Gastroesophageal sphincter (tissue), 4 donors: ENCODE results near the gene ZDHHC4. TPM values are rescaled to one million over a fixed set of nuclear protein-coding genes. Genes with fewer than 3 reads are reported as not detected.

Experiments used
- ATAC-seq: fragments of 150-250 bp; one replicate; pipeline ENCODE4 v1.9.1; 2016; ENCODE audit warnings: mild to moderate bottlenecking, moderate library complexity
- H3K27ac ChIP-seq, 4 donors: fragments of 200-600 bp; sonication (generic) in 3 of 4; 1 replicate in 3 of 4; 2 replicates in 1 of 4; pipeline ENCODE4 v1.5.1; 2016 to 2019
- H3K27me3 ChIP-seq: fragments of 200-600 bp; sonication (generic); one replicate; pipeline ENCODE4 v1.5.1; 2019
- H3K36me3 ChIP-seq, 2 donors: fragments of 200-600 bp; sonication (generic); one replicate each; pipeline ENCODE4 v1.5.1; 2019; ENCODE audit warnings: control low read depth in 1 of 2
- H3K4me1 ChIP-seq, 3 donors: fragments of 200-600 bp; sonication (generic); 1 replicate in 2 of 3; 2 replicates in 1 of 3; pipeline ENCODE4 v1.5.1; 2016 to 2019; ENCODE audit warnings: control low read depth in 2 of 3
- H3K4me3 ChIP-seq, 2 donors: fragments of 200-600 bp; sonication (generic); one replicate each; pipeline ENCODE4 v1.5.1; 2019; ENCODE audit warnings: mild to moderate bottlenecking in 1 of 2, moderate library complexity in 1 of 2
- H3K9me3 ChIP-seq, 3 donors: fragments of 200-600 bp; sonication (generic); one replicate each; pipeline ENCODE4 v1.5.1; 2017 to 2019; ENCODE audit warnings: control low read depth in 2 of 3
- CTCF ChIP-seq, 4 experiments: fragments of 200-600 bp in 2 of 4; fragments of 450-650 bp in 2 of 4; sonication (generic) in 1 of 4; IDR thresholded peaks; one replicate each; pipeline ENCODE4 v1.5.1; 2017 to 2019; ENCODE audit warnings: antibody characterized with exemption in 4 of 4, mild to moderate bottlenecking in 2 of 4, moderate library complexity in 2 of 4
- EP300 ChIP-seq: sonication (generic); formaldehyde crosslinking; IDR thresholded peaks from one replicate; pipeline ENCODE4 v1.6.1; 2017; ENCODE audit warnings: antibody characterized with exemption, mild to moderate bottlenecking
- POLR2A ChIP-seq, 2 donors: fragments of 450-650 bp; IDR thresholded peaks; one replicate each; pipeline ENCODE4 v1.6.1; 2017; ENCODE audit warnings: antibody characterized with exemption in 2 of 2, mild to moderate bottlenecking in 2 of 2, moderate library complexity in 1 of 2
- POLR2AphosphoS5 ChIP-seq: sonication (generic); formaldehyde crosslinking; IDR thresholded peaks from one replicate; pipeline ENCODE4 v1.6.1; 2017; ENCODE audit warnings: antibody characterized with exemption
- WGBS, 2 donors: methylation state at CpG; one replicate each; pipeline ENCODE4 v1.1.5; 2018; ENCODE audit warnings: low coverage in 1 of 2; 5-methylcytosine and 5-hydroxymethylcytosine counted together
- total RNA-seq, 4 donors: library from RNA; depleted of rRNA; stranded (reverse); fragments of >200 nt; gene quantifications; one replicate each; pipeline ENCODE4 v1.1.0, GENCODE V29; 2016

ZDHHC4 gene
- total RNA-seq, 4 donors from 2014 or later = 54.6 to 63.8 (median 58.8) TPM

- H3K4me3 ChIP-seq = peak overlapping the region; percentile 66 to 83
- TF ChIP-seq POLR2AphosphoS5 = no peak
- no peak for TF ChIP-seq EP300
- TF ChIP-seq POLR2A (IDR thresholded peaks at IDR 0.05) = no peak
- no peak for TF ChIP-seq CTCF (IDR thresholded peaks at IDR 0.05)
- peaks cover 0 to 23% (median 4%) of the 10 kb centered on the region in 3 donors for H3K4me1 ChIP-seq
- WGBS, 2 donors = 85% methylated on average over 5 of the region's 63 CpGs; no CpG with 5 or more reads in 1 of the 2 donors
- ATAC-seq = peak; percentile 25
- H3K9me3 ChIP-seq = no peaks in the 10 kb centered on the region
- peak overlapping the region in 3 of 4 donors; percentile 13 to 71 (median 41) for H3K27ac ChIP-seq
- peaks cover 0 to 23% of the 10 kb centered on the region in 2 donors for H3K36me3 ChIP-seq
- H3K27me3 ChIP-seq = no peaks in the 10 kb centered on the region
Measured at GRCh38 chr7:6615723-6616555, 38.7 kb downstream of the ZDHHC4 start.

- Histone ChIP-seq H3K36me3 (peaks cover 0 to 33% of the 10 kb centered on the region in 2 donors), H3K27ac (no peak overlapping the region), H3K9me3 (no peaks in the 10 kb centered on the region), H3K4me3 (no peak overlapping the region), H3K4me1 (peaks cover 0 to 23% (median 4%) of the 10 kb centered on the region in 3 donors), H3K27me3 (no peaks in the 10 kb centered on the region)
- no peak for ATAC-seq
- TF ChIP-seq CTCF (IDR thresholded peaks at IDR 0.05) = no peak
- TF ChIP-seq POLR2A (IDR thresholded peaks at IDR 0.05) = no peak
- no peak for TF ChIP-seq POLR2AphosphoS5
- no peak for TF ChIP-seq EP300
- 70 to 80% methylated on average over 1 to 4 of the region's 20 CpGs for WGBS, 2 donors
Measured at GRCh38 chr7:6616854-6617643, 39.8 kb downstream of the ZDHHC4 start.

GRCh38 chr7:6618621-6619020, 41.4 kb downstream of the ZDHHC4 start:
- peaks cover 0 to 48% of the 10 kb centered on the region in 2 donors for H3K36me3 ChIP-seq
- WGBS, 2 donors = 63 to 76% methylated on average over 3 to 4 of the region's 4 CpGs

GRCh38 chr7:6619961-6620360, 42.7 kb downstream of the ZDHHC4 start:
- no peak overlapping the region for H3K27ac ChIP-seq
- no peaks in the 10 kb centered on the region for H3K27me3 ChIP-seq
- 85 to 90% methylated on average over 2 to 3 of the region's 3 CpGs for WGBS, 2 donors
- ATAC-seq = no peak
- H3K36me3 ChIP-seq = peaks cover 0 to 60% of the 10 kb centered on the region in 2 donors
- no peak for TF ChIP-seq POLR2A (IDR thresholded peaks at IDR 0.05)
- TF ChIP-seq EP300 = no peak
- no peak for TF ChIP-seq CTCF (IDR thresholded peaks at IDR 0.05)
- no peak for TF ChIP-seq POLR2AphosphoS5
- H3K4me3 ChIP-seq = no peak overlapping the region
- peaks cover 0 to 18% (median 4%) of the 10 kb centered on the region in 3 donors for H3K4me1 ChIP-seq
- no peaks in the 10 kb centered on the region for H3K9me3 ChIP-seq

More at GRCh38 chr7:6618621-6619020, 41.4 kb downstream of the ZDHHC4 start:
- no peak overlapping the region for H3K27ac ChIP-seq
- peaks cover 0 to 23% (median 4%) of the 10 kb centered on the region in 3 donors for H3K4me1 ChIP-seq
- TF ChIP-seq EP300 = no peak
- no peak for TF ChIP-seq POLR2A (IDR thresholded peaks at IDR 0.05)
- H3K27me3 ChIP-seq = no peaks in the 10 kb centered on the region
- no peaks in the 10 kb centered on the region for H3K9me3 ChIP-seq
- ATAC-seq = no peak
- no peak overlapping the region for H3K4me3 ChIP-seq
